ENCODE data around the gene SIX6.

SIX6 gene

DNA sequence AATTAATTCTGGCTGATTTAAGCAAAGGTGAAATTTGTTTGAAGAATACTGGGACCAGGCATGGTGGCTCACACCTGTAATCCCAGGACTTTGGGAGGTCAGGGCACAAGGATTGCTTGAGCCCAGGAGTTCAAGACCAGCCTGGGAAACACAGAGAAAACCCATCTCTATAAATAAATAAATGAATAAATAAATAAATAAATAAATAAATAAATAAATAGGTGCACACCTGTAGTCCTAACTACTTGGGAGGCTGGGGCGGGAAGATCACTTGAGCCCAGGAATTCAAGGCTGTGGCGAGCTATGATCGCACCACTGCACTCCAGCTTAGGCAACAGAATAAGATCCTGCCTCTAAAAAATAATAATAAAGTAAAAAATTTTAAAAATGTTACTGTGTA lies 18.7 kb upstream of the SIX6 start:
- DNase-seq: no peak
- H3K4me1 ChIP-seq (ENCODE audit: low read length): no peaks in the 10 kb centered on the region
- H2AFZ ChIP-seq (ENCODE audit: low read length): no peak overlapping the region
- H3K27me3 ChIP-seq (replicated peaks; ENCODE audit: insufficient read depth, low read length): no peaks in the 10 kb centered on the region
- no peak overlapping the region for H3K4me3 ChIP-seq (ENCODE audit: low read length)
- TF ChIP-seq EZH2phosphoT487 (IDR thresholded peaks at IDR 0.05; ENCODE audit: low read length) (no peak), EZH2 (optimal IDR thresholded peaks at IDR 0.05; ENCODE audit: low read depth, low read length) (no peak)
- TF ChIP-seq, protein P1, sequence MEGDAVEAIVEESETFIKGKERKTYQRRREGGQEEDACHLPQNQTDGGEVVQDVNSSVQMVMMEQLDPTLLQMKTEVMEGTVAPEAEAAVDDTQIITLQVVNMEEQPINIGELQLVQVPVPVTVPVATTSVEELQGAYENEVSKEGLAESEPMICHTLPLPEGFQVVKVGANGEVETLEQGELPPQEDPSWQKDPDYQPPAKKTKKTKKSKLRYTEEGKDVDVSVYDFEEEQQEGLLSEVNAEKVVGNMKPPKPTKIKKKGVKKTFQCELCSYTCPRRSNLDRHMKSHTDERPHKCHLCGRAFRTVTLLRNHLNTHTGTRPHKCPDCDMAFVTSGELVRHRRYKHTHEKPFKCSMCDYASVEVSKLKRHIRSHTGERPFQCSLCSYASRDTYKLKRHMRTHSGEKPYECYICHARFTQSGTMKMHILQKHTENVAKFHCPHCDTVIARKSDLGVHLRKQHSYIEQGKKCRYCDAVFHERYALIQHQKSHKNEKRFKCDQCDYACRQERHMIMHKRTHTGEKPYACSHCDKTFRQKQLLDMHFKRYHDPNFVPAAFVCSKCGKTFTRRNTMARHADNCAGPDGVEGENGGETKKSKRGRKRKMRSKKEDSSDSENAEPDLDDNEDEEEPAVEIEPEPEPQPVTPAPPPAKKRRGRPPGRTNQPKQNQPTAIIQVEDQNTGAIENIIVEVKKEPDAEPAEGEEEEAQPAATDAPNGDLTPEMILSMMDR (IDR thresholded peaks at IDR 0.05; ENCODE audit: low read length): no peak
- H3K4me2 ChIP-seq (ENCODE audit: low read depth, low read length): no peak overlapping the region
- no peaks in the 10 kb centered on the region for H3F3A ChIP-seq (ENCODE audit: insufficient read depth, low read length)
- no peaks in the 10 kb centered on the region for H3K79me2 ChIP-seq (ENCODE audit: low read length)
- H3K9me2 ChIP-seq (replicated peaks; ENCODE audit: insufficient read depth, low read length): no peaks in the 10 kb centered on the region
- H3K9me3 ChIP-seq (replicated peaks; ENCODE audit: insufficient read depth, low read length): no peaks in the 10 kb centered on the region
- H4K20me1 ChIP-seq (ENCODE audit: insufficient read depth, low read length): no peaks in the 10 kb centered on the region
- no peak overlapping the region for H3K9ac ChIP-seq (ENCODE audit: low read length)
- H3K36me3 ChIP-seq (replicated peaks; ENCODE audit: insufficient read depth, low read length): no peaks in the 10 kb centered on the region
- no peak overlapping the region for H3K27ac ChIP-seq (ENCODE audit: low read length)

DNA sequence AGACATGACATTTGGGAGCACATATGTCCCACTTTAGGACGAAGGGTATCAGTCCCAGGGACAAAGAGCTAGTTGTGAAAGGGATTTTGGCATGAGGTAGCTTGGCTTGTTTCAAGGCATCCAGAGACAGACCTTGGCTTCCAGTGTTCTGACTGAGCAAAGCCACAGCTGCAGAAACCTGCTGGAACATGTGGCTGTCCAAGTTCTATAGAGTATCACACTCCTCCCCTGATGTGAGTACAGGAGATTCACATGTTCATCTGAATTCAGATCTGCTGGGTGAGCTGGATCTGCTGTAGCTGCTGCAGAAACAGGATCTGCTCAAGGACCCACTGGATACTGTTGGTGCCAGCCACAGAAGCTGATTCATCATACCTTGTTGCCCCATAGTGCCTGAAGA lies 13.0 kb upstream of the SIX6 start:
- no peaks in the 10 kb centered on the region for H3K36me3 ChIP-seq (replicated peaks; ENCODE audit: insufficient read depth, low read length)
- H3K4me2 ChIP-seq (ENCODE audit: low read depth, low read length): no peak overlapping the region
- no peaks in the 10 kb centered on the region for H3K4me1 ChIP-seq (ENCODE audit: low read length)
- no peaks in the 10 kb centered on the region for H3K27me3 ChIP-seq (replicated peaks; ENCODE audit: insufficient read depth, low read length)
- TF ChIP-seq, protein P1 (IDR thresholded peaks at IDR 0.05; ENCODE audit: low read length): no peak
- no peak for TF ChIP-seq EZH2phosphoT487 (IDR thresholded peaks at IDR 0.05; ENCODE audit: low read length)
- no peak for TF ChIP-seq EZH2 (optimal IDR thresholded peaks at IDR 0.05; ENCODE audit: low read depth, low read length)
- no peaks in the 10 kb centered on the region for H3F3A ChIP-seq (ENCODE audit: insufficient read depth, low read length)
- no peak overlapping the region for H2AFZ ChIP-seq (ENCODE audit: low read length)
- no peaks in the 10 kb centered on the region for H4K20me1 ChIP-seq (ENCODE audit: insufficient read depth, low read length)
- no peak overlapping the region for H3K4me3 ChIP-seq (ENCODE audit: low read length)
- H3K79me2 ChIP-seq (ENCODE audit: low read length): no peaks in the 10 kb centered on the region
- H3K9me3 ChIP-seq (replicated peaks; ENCODE audit: insufficient read depth, low read length): no peaks in the 10 kb centered on the region
- no peak overlapping the region for H3K27ac ChIP-seq (ENCODE audit: low read length)
- H3K9me2 ChIP-seq (replicated peaks; ENCODE audit: insufficient read depth, low read length): no peaks in the 10 kb centered on the region
- no peak overlapping the region for H3K9ac ChIP-seq (ENCODE audit: low read length)
- DNase-seq: no peak

DNA sequence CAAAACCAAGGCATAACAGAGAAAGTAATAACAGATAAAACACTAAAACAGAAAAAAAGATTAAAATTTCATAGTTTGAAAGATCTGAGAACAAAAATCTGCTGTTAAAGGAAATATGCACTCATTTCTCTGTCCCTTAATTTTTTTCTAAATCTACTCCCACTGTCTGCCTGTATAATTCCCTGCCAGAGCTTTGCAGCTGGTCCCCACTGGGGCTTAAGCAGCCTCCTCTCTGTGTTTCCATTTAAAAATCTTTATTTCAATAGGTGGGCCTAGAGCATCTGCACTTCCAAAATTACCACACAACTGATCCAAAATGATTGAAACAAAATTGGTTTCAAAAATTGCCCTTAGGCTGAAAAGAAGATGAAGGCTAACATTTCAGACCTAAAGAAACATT lies 6.4 kb upstream of the SIX6 start:
- Histone ChIP-seq H3K27me3 (replicated peaks; ENCODE audit: insufficient read depth, low read length) (no peaks in the 10 kb centered on the region), H3K4me1 (ENCODE audit: low read length) (no peaks in the 10 kb centered on the region), H2AFZ (ENCODE audit: low read length) (no peak overlapping the region), H3K9me2 (replicated peaks; ENCODE audit: insufficient read depth, low read length) (no peaks in the 10 kb centered on the region), H4K20me1 (ENCODE audit: insufficient read depth, low read length) (no peaks in the 10 kb centered on the region), H3K36me3 (replicated peaks; ENCODE audit: insufficient read depth, low read length) (no peaks in the 10 kb centered on the region), H3K79me2 (ENCODE audit: low read length) (no peaks in the 10 kb centered on the region), H3K9ac (ENCODE audit: low read length) (no peak overlapping the region), H3K4me2 (ENCODE audit: low read depth, low read length) (no peak overlapping the region), H3K9me3 (replicated peaks; ENCODE audit: insufficient read depth, low read length) (no peaks in the 10 kb centered on the region), H3K27ac (ENCODE audit: low read length) (no peak overlapping the region), H3F3A (ENCODE audit: insufficient read depth, low read length) (no peaks in the 10 kb centered on the region), H3K4me3 (ENCODE audit: low read length) (no peak overlapping the region)
- DNase-seq: no peak
- TF ChIP-seq EZH2phosphoT487 (IDR thresholded peaks at IDR 0.05; ENCODE audit: low read length): no peak
- no peak for TF ChIP-seq EZH2 (optimal IDR thresholded peaks at IDR 0.05; ENCODE audit: low read depth, low read length)
- TF ChIP-seq, protein P1 (IDR thresholded peaks at IDR 0.05; ENCODE audit: low read length): no peak

All from MM.1S (cell line).